SJCRH30 (cell line): ENCODE measurements around the gene PMF1. TPM values are rescaled to one million over a fixed set of nuclear protein-coding genes. Genes with fewer than 3 reads are reported as not detected.
A peak's percentile ranks its signal among the peaks of the same experiment; 100 is the strongest.

Experiments used
- DNase-seq, 2 experiments: peaks; one replicate each; pipeline ENCODE4 v3.0.0-alpha.2; 2015 to 2020
- H3K27ac ChIP-seq: fragments of 250-450 bp; sonication (Bioruptor Pico); 2 replicates; pipeline ENCODE4 v1.5.1; 2020; ENCODE audit warnings: mild to moderate bottlenecking, moderate library complexity
- H3K27me3 ChIP-seq: fragments of 250-450 bp; sonication (Bioruptor Pico); 2 replicates; pipeline ENCODE4 v1.5.1; 2020; ENCODE audit warnings: mild to moderate bottlenecking, moderate library complexity
- H3K36me3 ChIP-seq: fragments of 250-450 bp; sonication (Bioruptor Pico); 2 replicates; pipeline ENCODE4 v1.5.1; 2020; ENCODE audit warnings: mild to moderate bottlenecking, moderate library complexity
- H3K4me1 ChIP-seq: fragments of 250-450 bp; sonication (Bioruptor Pico); 2 replicates; pipeline ENCODE4 v1.5.1; 2020; ENCODE audit warnings: mild to moderate bottlenecking, moderate library complexity
- H3K4me3 ChIP-seq: fragments of 250-450 bp; sonication (Bioruptor Pico); 2 replicates; pipeline ENCODE4 v1.5.1; 2020; ENCODE audit warnings: mild to moderate bottlenecking, moderate library complexity
- H3K9me3 ChIP-seq: fragments of 250-450 bp; sonication (Bioruptor Pico); replicated peaks from 2 replicates; pipeline ENCODE4 v1.5.1; 2020; ENCODE audit warnings: mild to moderate bottlenecking, moderate library complexity
- total RNA-seq: library from RNA; depleted of rRNA; stranded (reverse); fragments of >200 nt; shearing (Covaris generic); gene quantifications from 2 replicates; pipeline ENCODE4 v1.2.3, GENCODE V29; 2014; rRNA removed

Gene PMF1
- total RNA-seq, 1 experiment from 2014 or later: 59.7 TPM

DNA sequence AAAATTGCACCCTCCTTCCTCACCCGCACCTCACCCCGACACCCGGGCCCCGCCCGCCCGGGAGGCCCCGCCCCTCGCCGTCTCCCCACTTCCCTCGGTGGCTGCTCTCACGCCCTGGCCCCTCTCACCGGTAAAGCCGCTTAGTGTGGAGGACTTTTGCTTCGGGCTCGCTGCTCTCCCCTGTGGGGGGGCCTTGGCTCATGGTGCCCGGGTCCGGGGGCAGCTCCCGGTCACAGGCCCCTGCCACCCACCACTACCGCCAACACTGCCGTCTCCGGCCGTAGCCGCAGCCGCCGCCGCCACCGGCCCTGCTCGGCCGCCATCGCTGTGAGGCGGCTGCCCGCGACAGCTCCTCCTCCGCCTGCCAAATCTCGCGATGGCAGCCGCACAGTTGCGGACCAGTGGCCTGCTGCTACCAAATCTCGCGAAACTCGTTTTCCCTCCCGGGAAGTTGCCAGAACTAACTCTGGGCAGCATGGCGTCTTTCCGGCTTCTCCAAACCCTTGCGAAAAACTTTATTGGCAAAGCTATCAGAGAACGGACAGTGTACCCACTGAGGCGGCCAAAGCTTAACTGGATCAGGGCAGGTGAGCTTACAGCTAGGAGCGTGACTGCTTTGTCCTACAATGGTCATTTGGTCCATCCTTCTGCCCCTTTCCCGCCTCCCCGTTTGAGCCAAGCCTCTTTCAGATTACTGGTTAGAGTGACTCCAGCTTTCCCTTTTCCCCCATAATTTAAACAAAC lies 69.8 kb downstream of the PMF1 start, which contains the start of gene SMG5:
SMG5 (minus strand) TSS at position 347 of the 744 bp plus-strand sequence; CDS start at position 202, 145 bp downstream.
- Histone ChIP-seq H3K9me3 (no peaks in the 10 kb centered on the region), H3K36me3 (peaks cover 13% of the 10 kb centered on the region), H3K4me1 (peaks cover 9% of the 10 kb centered on the region), H3K27me3 (no peaks in the 10 kb centered on the region), H3K27ac (peak within 1 kb of the TSS; percentile 87), H3K4me3 (peak within 1 kb of the TSS; percentile 91)
- peak; percentile 97 to 98 for DNase-seq

DNA sequence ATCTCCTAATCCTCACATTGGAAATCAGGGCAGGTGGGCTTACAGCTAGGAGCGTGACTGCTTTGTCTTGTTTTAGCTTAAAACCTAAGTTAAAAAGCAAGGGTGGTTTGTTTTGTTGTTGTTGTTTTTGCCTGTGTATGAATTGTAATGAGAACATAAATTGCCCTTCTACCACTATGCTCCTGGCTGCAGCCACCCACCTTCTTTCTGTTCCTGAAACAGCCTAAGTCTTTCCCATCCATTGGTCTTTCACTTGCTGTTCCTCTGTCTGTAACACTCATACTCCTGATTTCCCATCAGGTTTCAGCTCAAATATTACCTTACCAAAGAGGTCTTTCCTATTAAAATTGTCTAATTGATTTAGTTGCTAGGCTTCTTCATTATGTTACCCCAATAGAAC lies 70.7 kb downstream of the PMF1 start:
- H3K4me1 ChIP-seq: peaks cover 9% of the 10 kb centered on the region
- peak overlapping the region; percentile 87; the same call in 1 of the 2 replicates for H3K27ac ChIP-seq
- H3K9me3 ChIP-seq: no peaks in the 10 kb centered on the region
- H3K27me3 ChIP-seq: no peaks in the 10 kb centered on the region
- DNase-seq: no peak
- H3K4me3 ChIP-seq: peak overlapping the region; percentile 91
- H3K36me3 ChIP-seq: peaks cover 4% of the 10 kb centered on the region

DNA sequence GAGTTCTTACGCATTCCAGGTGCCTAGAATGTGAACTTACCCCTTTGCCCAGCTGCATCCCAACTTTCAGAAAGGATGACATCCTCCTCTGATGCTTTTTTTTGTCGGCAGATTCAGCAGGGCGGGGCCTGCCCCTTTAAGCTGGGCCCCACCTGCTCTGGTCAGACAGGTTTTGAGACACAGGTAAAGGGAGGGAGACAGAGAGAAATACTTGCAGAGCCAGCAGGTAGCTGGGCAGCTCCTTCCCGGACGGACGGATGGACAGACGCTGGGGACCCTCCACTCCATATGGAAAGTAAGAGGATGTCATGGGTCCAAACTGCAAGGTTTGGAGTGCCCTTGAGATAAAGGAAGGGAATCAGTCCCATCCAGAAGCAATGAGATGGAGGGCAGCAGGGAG lies 71.3 kb downstream of the PMF1 start, which contains the start of gene TMEM79:
TMEM79 (plus strand) TSS at position 214 of the 400 bp plus-strand sequence. CDS start 902 bp downstream, outside the sequence.
- 0 out of 2 replicates have a peak, but pooled peaks cover 2% of the 10 kb centered on the region for H3K36me3 ChIP-seq
- no peaks in the 10 kb centered on the region for H3K9me3 ChIP-seq
- DNase-seq: no peak
- peaks cover 9% of the 10 kb centered on the region for H3K4me1 ChIP-seq
- H3K27me3 ChIP-seq: no peaks in the 10 kb centered on the region
- H3K27ac ChIP-seq: peak within 1 kb of the TSS; percentile 87; the same call in 1 of the 2 replicates
- peak within 1 kb of the TSS; percentile 91 for H3K4me3 ChIP-seq

DNA sequence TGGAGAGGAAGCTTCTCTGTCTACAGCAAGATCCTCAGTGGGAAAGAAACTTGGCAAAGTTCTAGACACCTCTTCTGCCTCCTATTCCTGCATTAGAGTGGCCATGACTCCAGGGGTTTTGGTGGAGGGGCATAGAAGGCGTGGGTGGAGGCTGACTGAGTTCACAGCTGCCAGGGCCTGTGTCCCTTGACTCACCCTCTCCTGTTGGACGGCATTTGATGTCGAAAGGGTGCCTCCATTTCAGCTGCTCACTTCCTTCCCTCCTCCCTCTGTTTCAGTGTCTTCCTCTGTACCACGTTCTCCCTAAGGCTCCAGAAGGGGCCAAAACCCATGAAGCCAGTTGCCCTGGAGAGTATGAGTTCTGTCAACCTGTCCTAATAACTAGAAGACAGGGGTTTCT lies 72.0 kb downstream of the PMF1 start:
- peaks cover 9% of the 10 kb centered on the region for H3K4me1 ChIP-seq
- H3K9me3 ChIP-seq: no peaks in the 10 kb centered on the region
- H3K4me3 ChIP-seq: no peak overlapping the region
- no peak for DNase-seq
- H3K36me3 ChIP-seq: no peaks in the 10 kb centered on the region
- H3K27me3 ChIP-seq: no peaks in the 10 kb centered on the region
- no peak overlapping the region for H3K27ac ChIP-seq

DNA sequence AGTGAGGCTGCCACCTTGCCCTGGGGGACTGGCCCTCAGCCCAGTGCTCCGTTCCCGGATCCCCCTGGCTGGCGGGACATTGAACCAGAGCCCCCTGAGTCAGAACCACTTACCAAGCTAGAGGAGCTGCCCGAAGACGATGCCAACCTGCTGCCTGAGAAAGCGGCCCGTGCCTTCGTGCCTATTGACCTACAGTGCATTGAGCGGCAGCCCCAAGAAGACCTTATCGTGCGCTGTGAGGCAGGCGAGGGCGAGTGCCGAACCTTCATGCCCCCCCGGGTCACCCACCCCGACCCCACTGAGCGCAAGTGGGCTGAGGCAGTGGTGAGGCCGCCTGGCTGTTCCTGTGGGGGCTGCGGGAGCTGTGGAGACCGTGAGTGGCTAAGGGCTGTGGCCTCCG lies 72.6 kb downstream of the PMF1 start:
- Histone ChIP-seq H3K27ac (no peak overlapping the region), H3K4me3 (no peak overlapping the region), H3K36me3 (no peaks in the 10 kb centered on the region), H3K9me3 (no peaks in the 10 kb centered on the region), H3K27me3 (no peaks in the 10 kb centered on the region), H3K4me1 (peaks cover 9% of the 10 kb centered on the region)
- no peak for DNase-seq

DNA sequence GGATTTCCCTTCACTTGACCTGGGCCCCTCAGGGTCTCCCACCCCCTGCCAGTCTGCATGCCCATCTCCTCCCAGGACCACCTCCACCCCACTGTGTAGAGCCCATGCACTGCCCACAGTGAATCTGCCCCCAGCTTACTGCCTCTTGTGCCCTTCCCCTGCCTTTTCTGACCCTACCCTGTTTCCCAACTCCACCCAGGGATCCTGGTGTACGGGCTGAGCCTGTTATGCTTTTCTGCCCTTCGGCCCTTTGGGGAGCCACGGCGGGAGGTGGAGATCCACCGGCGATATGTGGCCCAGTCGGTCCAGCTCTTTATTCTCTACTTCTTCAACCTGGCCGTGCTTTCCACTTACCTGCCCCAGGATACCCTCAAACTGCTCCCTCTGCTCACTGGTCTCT lies 73.3 kb downstream of the PMF1 start:
- Histone ChIP-seq H3K9me3 (no peaks in the 10 kb centered on the region), H3K36me3 (no peaks in the 10 kb centered on the region), H3K27ac (no peak overlapping the region), H3K27me3 (no peaks in the 10 kb centered on the region), H3K4me3 (no peak overlapping the region), H3K4me1 (peaks cover 7% of the 10 kb centered on the region)
- DNase-seq: no peak

Other genes starting within 250 kb of the PMF1 start
- 152 and 167 TPM in 2 replicates for gene ARHGEF2, start 234.5 kb upstream of the PMF1 start, total RNA-seq
- 170 and 183 TPM in 2 replicates for gene SSR2, start 192.1 kb upstream of the PMF1 start, total RNA-seq
- 34.4 and 36.5 TPM in 2 replicates for gene UBQLN4, start 159.2 kb upstream of the PMF1 start, total RNA-seq
- 24.8 and 33.3 TPM in 2 replicates for gene LAMTOR2, start 158.2 kb upstream of the PMF1 start, total RNA-seq
- gene RAB25, start 151.8 kb upstream of the PMF1 start, total RNA-seq: not detected in 2 replicates
- 21.8 and 22.3 TPM in 2 replicates for gene MEX3A, start 130.5 kb upstream of the PMF1 start, total RNA-seq
- gene LMNA, start 98.3 kb upstream of the PMF1 start, total RNA-seq: 113 and 114 TPM in 2 replicates
- gene SEMA4A, start 59.4 kb upstream of the PMF1 start, total RNA-seq: 1.2 and 2.1 TPM in 2 replicates
- gene SLC25A44, start 18.9 kb upstream of the PMF1 start, total RNA-seq: 12.3 and 12.9 TPM in 2 replicates
- gene BGLAP, start 29.2 kb downstream of the PMF1 start, total RNA-seq: 0.18 and 0.38 TPM in 2 replicates
- gene PAQR6, start 35.0 kb downstream of the PMF1 start, total RNA-seq: 1.2 and 1.7 TPM in 2 replicates
- gene SMG5, start 69.8 kb downstream of the PMF1 start, total RNA-seq: 70.3 and 74.2 TPM in 2 replicates
- 2.6 and 2.7 TPM in 2 replicates for gene TMEM79, start 71.3 kb downstream of the PMF1 start, total RNA-seq
- gene GLMP, start 82.7 kb downstream of the PMF1 start, total RNA-seq: 4.7 and 6.1 TPM in 2 replicates
- gene VHLL, start 86.3 kb downstream of the PMF1 start, total RNA-seq: 0.63 TPM in 1 of 2 replicates, not detected in the other
- 313 and 324 TPM in 2 replicates for gene CCT3, start 125.3 kb downstream of the PMF1 start, total RNA-seq
- gene TSACC, start 125.5 kb downstream of the PMF1 start, total RNA-seq: 0.36 TPM in 1 of 2 replicates, not detected in the other
- not detected in 2 replicates for gene RHBG, start 156.2 kb downstream of the PMF1 start, total RNA-seq